Endodermal cell (in vitro differentiated cells): Measurements from ENCODE around the gene NAA10. TPM values are rescaled to one million over a fixed set of nuclear protein-coding genes. Genes with fewer than 3 reads are reported as not detected.

ENCODE experiments used
- DNase-seq: peaks from one replicate; pipeline ENCODE4 v3.0.0-alpha.2; 2017
- H3K27ac ChIP-seq: 2 replicates; pipeline ENCODE4 v1.5.1; 2013; ENCODE audit warnings: mild to moderate bottlenecking, low read depth, low read length, moderate library complexity
- H3K27me3 ChIP-seq: 2 replicates; pipeline ENCODE4 v1.6.1; 2013; ENCODE audit warnings: mild to moderate bottlenecking, low read length, moderate library complexity; ENCODE audit not compliant: insufficient read depth, control insufficient read depth, poor library complexity, severe bottlenecking
- H3K36me3 ChIP-seq: 2 replicates; pipeline ENCODE4 v1.7.0; 2013; ENCODE audit warnings: mild to moderate bottlenecking, low read length, moderate library complexity; ENCODE audit not compliant: control insufficient read depth, insufficient read depth
- H3K4me1 ChIP-seq: one replicate; pipeline ENCODE4 v1.7.0; 2013; ENCODE audit warnings: low read length; ENCODE audit not compliant: control insufficient read depth, insufficient read depth
- H3K4me3 ChIP-seq: 2 replicates; pipeline ENCODE4 v1.5.1; 2013; ENCODE audit warnings: mild to moderate bottlenecking, low read length, moderate library complexity
- H3K9ac ChIP-seq: 2 replicates; pipeline ENCODE4 v1.6.1; 2013; ENCODE audit warnings: mild to moderate bottlenecking, low read length, moderate library complexity; ENCODE audit not compliant: poor library complexity, severe bottlenecking; ENCODE audit errors: extremely low read depth
- H3K9me3 ChIP-seq: 2 replicates; pipeline ENCODE4 v1.6.1; 2013; ENCODE audit warnings: mild to moderate bottlenecking, low read length, moderate library complexity; ENCODE audit not compliant: control insufficient read depth
- H3K27ac Mint-ChIP-seq: 2 replicates; pipeline ENCODE4 v1.8.0; 2020; ENCODE audit warnings: mixed read lengths
- H3K27me3 Mint-ChIP-seq: 2 replicates; pipeline ENCODE4 v1.8.0; 2021; ENCODE audit warnings: mild to moderate bottlenecking, mixed read lengths; ENCODE audit not compliant: insufficient read depth
- H3K36me3 Mint-ChIP-seq: 2 replicates; pipeline ENCODE4 v1.8.0; 2020; ENCODE audit warnings: low read depth, mixed read lengths
- H3K4me1 Mint-ChIP-seq: 2 replicates; pipeline ENCODE4 v1.8.0; 2020; ENCODE audit warnings: mixed read lengths
- H3K4me3 Mint-ChIP-seq: 2 replicates; pipeline ENCODE4 v1.8.0; 2020; ENCODE audit warnings: mild to moderate bottlenecking, moderate library complexity, mixed read lengths
- H3K9me3 Mint-ChIP-seq: 2 replicates; pipeline ENCODE4 v1.8.0; 2020; ENCODE audit warnings: mild to moderate bottlenecking, mixed read lengths
- CTCF ChIP-seq: fragments of 200-600 bp; sonication (generic); conservative IDR thresholded peaks from 2 replicates; pipeline ENCODE4 v1.5.0; 2021; ENCODE audit warnings: antibody characterized with exemption, mild to moderate bottlenecking
- WGBS, 2 experiments: methylation state at CpG; one replicate each; pipeline versions ENCODE4 v1.1.5 to v1.1.7; 2013; ENCODE audit warnings: missing lambda C conversion rate in 2 of 2, mixed read lengths in 1 of 2; ENCODE audit not compliant: insufficient coverage in 1 of 2, insufficient read length in 1 of 2; 5-methylcytosine and 5-hydroxymethylcytosine counted together
- total RNA-seq, 2 donors: library from RNA; stranded (reverse); fragmentation: NEBNext Ultra II Directional in 1 of 2; extraction: Animal tissue kit (Norgen Biotek cat#: 25700) in 1 of 2; gene quantifications; 2 replicates in 1 of 2; 3 replicates in 1 of 2; pipeline ENCODE4 v1.2.1, GENCODE V29; 2021

NAA10 gene
- total RNA-seq, 2 donors from 2014 or later, result 91.6 to 99.3 TPM

- Mint-ChIP-seq H3K27ac (no peak overlapping the region), H3K27me3 (no peaks in the 10 kb centered on the region), H3K36me3 (peaks cover 72% of the 10 kb centered on the region), H3K4me1 (peaks cover 26% of the 10 kb centered on the region), H3K9me3 (no peaks in the 10 kb centered on the region), H3K4me3 (no peak overlapping the region)
- Histone ChIP-seq H3K27ac (no peak overlapping the region), H3K9me3 (no peaks in the 10 kb centered on the region), H3K9ac (no peak overlapping the region), H3K27me3 (no peaks in the 10 kb centered on the region), H3K36me3 (peaks cover 48% of the 10 kb centered on the region), H3K4me3 (no peak overlapping the region), H3K4me1 (peaks cover 6% of the 10 kb centered on the region)
- 98 to 100% methylated on average over 5 to 12 of the region's 12 CpGs for WGBS, 2 experiments
- no peak for TF ChIP-seq CTCF
- no peak for DNase-seq
Measured at GRCh38 chrX:153963546-153963945, 28.7 kb upstream of the NAA10 start.

GRCh38 chrX:153961292-153961691 lies 26.5 kb upstream of the NAA10 start:
- peaks cover 4% of the 10 kb centered on the region for H3K4me1 Mint-ChIP-seq
- H3K4me3 ChIP-seq, result no peak overlapping the region
- no peak for TF ChIP-seq CTCF
- H3K9me3 Mint-ChIP-seq, result no peaks in the 10 kb centered on the region
- H3K27me3 Mint-ChIP-seq, result no peaks in the 10 kb centered on the region
- H3K27ac ChIP-seq, result no peak overlapping the region
- H3K27me3 ChIP-seq, result no peaks in the 10 kb centered on the region
- no peaks in the 10 kb centered on the region for H3K4me1 ChIP-seq
- H3K4me3 Mint-ChIP-seq, result no peak overlapping the region
- no peak overlapping the region for H3K9ac ChIP-seq
- no peak for DNase-seq
- no peaks in the 10 kb centered on the region for H3K9me3 ChIP-seq
- H3K36me3 ChIP-seq, result peaks cover 42% of the 10 kb centered on the region
- no peak overlapping the region for H3K27ac Mint-ChIP-seq
- WGBS, 2 experiments, result 93 to 100% methylated on average over 2 to 11 of the region's 11 CpGs
- peaks cover 79% of the 10 kb centered on the region for H3K36me3 Mint-ChIP-seq

GRCh38 chrX:153960786-153961185 lies 25.9 kb upstream of the NAA10 start:
- no peak for DNase-seq
- H3K4me3 Mint-ChIP-seq, result no peak overlapping the region
- H3K36me3 Mint-ChIP-seq, result peaks cover 82% of the 10 kb centered on the region

More at GRCh38 chrX:153960786-153961185, 25.9 kb upstream of the NAA10 start:
- Histone ChIP-seq H3K4me3 (no peak overlapping the region), H3K27ac (no peak overlapping the region), H3K4me1 (no peaks in the 10 kb centered on the region), H3K27me3 (no peaks in the 10 kb centered on the region), H3K9ac (no peak overlapping the region), H3K36me3 (peaks cover 42% of the 10 kb centered on the region), H3K9me3 (no peaks in the 10 kb centered on the region)
- 96 to 98% methylated on average over 7 to 22 of the region's 22 CpGs for WGBS, 2 experiments
- no peak for TF ChIP-seq CTCF
- Mint-ChIP-seq H3K4me1 (no peaks in the 10 kb centered on the region), H3K9me3 (no peaks in the 10 kb centered on the region), H3K27ac (no peak overlapping the region), H3K27me3 (no peaks in the 10 kb centered on the region)
